Measurements from ENCODE around the gene SELP.

The SELP gene

GRCh38 chr1:169620565-169620964, 9.4 kb downstream of the SELP start:
- DNase-seq (ENCODE audit: low read depth) = no peak

DNA sequence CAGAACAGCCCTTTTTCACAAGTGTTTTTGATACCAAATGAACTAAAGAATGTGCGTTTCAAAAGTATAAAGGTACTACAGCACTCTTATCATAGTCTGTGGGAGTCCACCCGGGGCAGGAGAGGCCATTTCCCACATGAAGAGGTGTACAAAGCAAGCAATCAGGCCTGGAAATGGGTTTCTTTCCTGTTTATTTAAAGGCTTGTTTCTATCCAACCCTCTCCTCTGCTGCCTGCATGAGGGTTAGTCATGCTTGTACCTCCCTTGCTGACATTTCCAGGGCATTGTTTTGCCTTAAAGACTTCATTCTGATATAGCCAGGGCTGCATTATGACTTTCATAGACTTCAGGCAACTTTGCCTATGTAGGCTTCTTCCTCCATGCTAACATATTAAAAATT, 11.6 kb downstream of the SELP start:
- DNase-seq (ENCODE audit: low read depth) = no peak

DNA sequence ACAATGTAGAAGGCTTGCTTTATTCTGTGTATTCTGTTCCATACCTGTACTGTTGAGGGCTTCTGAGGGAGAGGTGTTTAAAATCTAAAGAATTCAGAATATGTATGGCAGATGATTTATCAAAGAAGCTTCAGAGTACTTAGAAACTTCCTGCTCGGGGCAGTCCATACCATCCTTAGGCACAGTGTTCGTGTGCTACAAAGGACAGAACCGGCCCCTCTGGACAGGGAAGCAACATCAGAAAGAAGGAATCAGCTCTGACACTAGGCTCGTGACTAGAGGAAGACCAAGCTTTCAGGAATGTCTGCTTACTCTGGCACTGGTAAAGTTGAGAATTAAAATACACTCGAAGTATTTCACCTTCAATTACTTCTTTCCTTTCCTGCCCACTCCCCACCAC, 14.1 kb downstream of the SELP start:
- DNase-seq (ENCODE audit: low read depth) = no peak

GRCh38 chr1:169610858-169611257, 19.1 kb downstream of the SELP start:
- DNase-seq (ENCODE audit: low read depth) = no peak

- DNase-seq (ENCODE audit: low read depth) = no peak
Observed at GRCh38 chr1:169610108-169610507, 19.8 kb downstream of the SELP start.

DNA sequence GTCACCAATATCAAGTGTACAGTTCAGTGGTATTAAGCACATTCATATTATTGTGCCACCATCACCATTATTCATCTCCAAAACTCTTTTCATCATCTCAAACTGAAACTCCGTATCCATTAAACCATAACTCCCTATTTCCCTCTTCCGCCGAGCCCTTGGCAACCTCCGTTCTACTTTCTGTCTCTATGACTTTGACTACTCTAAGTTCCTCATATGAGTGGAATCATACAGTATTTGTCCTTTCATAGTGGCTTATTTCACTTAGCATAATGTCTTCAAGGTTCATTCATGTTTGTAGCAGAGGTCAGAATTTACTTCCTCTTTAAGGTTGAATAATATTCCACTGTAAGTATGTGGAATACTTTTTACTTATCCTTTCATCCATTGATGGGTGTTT, 21.7 kb downstream of the SELP start:
- no peak for DNase-seq (ENCODE audit: low read depth)

- DNase-seq (ENCODE audit: low read depth) = no peak
Observed at GRCh38 chr1:169604781-169605560, 25.0 kb downstream of the SELP start.

- peak; percentile 30 for DNase-seq (ENCODE audit: low read depth)
Observed at GRCh38 chr1:169601096-169601881, 28.6 kb downstream of the SELP start.

- DNase-seq (ENCODE audit: low read depth) = peak; percentile 39
Observed at GRCh38 chr1:169595764-169596711, 33.9 kb downstream of the SELP start.

GRCh38 chr1:169594391-169594790, 35.5 kb downstream of the SELP start:
- no peak for DNase-seq (ENCODE audit: low read depth)

DNA sequence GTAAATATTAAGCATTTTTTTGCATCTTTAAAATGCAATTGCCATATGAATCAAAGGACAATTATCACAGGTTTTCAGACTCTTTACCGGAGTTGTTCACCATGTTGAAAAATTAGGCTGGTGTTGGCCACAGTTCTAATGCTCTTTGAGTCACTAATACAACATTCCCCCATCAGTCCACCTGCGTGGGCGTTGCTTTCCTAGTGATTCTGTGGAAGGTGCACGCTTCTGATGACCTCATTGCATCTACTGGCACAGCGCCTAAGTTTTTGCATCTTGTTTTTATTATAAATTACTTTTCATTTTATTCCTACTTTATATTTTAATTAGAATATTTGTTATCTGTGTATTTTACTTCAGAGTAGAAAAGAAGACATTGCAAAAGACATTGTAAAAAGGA, 39.0 kb downstream of the SELP start:
- DNase-seq (ENCODE audit: low read depth) = no peak

DNA sequence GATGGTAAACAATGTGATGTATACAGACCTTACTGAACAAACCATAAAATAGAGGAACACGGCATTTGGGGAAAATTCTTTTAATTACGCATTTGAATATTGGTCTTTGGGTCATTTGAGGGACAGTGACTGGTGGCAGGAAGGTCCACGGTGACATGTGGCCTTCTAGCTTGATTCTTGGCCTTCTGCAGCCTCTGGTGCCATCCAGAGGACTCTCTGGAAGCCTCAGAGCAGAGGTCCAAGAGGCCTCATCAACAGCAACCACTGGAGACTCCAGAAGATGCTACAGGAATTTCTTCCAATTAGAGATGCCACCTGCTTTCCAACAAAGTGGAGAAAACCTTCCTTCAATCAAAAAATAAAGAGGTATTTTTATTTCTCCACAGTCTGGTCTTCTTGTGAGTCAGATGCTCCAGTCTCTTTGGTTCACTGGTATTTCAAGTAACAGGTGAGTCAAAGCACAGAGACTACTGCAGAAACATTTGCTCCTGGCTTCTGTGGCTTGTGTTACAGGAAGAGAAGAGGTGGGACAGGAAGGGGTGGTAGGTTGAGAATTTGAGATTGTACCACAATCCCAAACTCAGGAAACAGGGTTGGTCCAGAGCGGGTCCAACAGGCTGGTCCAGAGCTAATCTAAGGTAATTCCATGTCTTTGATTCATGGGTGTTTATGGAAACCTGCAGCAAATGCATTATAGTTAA, 41.0 kb downstream of the SELP start:
- DNase-seq (ENCODE audit: low read depth) = no peak

- DNase-seq (ENCODE audit: low read depth) = no peak
Observed at GRCh38 chr1:169588112-169588511, 41.8 kb downstream of the SELP start.

DNA sequence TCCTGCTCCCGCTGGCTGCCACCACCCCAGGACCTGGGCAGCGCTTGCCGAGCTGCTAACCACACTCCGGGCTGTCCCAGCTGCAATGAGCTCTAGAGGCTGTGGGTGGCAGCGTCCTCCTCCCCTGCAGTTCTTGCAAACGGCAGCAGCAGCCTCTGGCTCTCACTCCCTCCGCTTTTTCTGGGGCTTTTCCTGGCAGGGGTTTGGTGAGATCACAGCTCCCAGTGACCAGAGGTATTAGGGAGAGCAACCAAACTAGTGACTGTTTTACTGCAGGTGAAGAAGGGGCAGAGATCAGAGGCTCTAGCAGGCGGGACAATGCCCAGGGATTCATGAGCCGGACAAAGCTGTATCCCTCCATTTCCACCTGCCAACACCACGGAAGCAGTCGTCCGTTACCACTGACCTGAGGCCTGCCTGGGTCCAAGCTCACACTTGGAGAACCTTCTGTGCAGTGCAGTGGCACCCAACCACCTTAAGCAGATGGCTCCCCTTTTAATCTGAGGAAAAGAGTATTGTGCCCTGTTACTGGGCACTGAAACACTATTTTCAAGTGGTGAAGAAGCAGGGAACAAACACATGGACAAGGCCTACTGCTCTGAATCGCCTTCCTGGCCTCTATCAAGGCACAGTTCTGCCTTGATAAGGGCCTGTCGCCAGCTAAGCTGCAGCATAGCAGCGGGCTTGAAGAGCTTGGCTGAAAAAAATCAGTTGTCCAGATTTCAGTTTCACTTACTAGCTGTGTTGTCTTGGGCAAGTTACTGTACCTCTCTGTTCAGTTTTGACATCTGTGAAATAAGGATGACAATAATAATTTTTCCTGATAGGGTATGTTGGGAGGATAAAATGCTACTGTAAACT, 43.3 kb downstream of the SELP start, which contains the start of gene F5:
F5 (minus strand) TSS at position 87 of the 861 bp plus-strand sequence. CDS start 95 bp downstream, outside the sequence.
- peak; percentile 47 for DNase-seq (ENCODE audit: low read depth)

- no peak for DNase-seq (ENCODE audit: low read depth)
Observed at GRCh38 chr1:169586067-169586394, 43.9 kb downstream of the SELP start.

- no peak for DNase-seq (ENCODE audit: low read depth)
Observed at GRCh38 chr1:169585181-169585580, 44.7 kb downstream of the SELP start.

DNA sequence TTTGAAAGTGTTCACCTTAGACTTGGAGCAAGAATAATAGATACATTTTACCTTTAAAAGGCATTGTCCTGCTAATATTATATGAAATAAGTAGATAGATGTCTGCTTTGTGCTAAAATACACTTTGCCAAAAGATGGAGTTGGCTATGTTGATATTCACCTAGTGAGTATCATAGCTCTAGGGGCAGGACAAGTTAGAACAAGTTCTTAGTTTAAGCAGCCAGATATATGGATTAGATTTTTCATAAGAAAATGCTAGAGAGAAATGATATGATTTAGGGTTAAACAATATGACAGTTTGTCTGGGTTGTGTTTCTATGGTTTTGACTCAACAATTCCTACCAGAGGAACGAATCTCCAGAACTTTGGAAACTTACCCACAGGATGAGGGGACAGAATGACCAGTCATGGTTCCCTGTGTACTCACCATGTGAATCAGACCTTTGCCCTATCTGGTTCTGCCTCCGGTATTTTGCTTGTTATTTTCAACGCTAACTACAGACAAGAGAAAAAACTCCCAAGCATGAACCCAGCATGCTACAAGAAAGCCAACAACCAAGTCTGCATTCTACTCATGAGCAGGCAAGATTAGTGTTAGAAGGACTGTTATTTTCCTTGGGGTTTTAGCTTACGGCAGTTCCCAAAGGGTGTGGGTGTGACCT, 45.3 kb downstream of the SELP start:
- no peak for DNase-seq (ENCODE audit: low read depth)

DNA sequence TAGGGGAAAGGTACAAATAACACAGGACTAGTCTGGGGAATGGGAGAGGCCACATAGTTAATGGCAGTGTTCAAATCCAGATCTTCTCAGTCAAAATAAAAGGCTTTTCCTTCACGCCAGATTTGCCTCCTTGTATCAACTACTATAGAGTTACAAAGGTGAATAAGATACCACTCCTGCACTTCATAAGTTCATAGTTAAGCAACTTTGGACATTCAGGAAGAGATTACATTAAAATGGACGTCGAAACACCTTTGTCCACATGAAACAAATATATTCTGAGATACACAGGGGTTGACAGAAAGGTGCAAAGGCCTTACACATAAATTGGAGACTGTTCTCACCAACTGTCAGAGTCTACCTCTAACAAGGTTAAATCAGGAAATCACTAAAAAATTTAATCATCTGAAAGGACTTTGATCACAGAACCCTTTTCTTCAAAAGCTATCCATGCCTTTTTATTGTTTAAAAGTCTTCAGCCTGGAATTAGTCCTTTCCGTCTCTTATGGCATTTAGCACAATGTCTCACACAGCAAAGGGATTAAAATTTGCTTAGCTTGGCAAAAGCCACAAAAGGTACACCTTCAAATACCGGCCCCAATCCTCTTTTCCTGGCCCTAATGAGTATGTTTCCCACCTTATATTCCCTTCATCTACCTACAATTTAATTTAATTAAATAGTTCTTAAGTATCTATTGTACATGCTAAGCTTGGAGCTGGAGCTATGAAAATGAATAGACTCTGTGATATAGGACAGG, 51.8 kb downstream of the SELP start:
- no peak for DNase-seq (ENCODE audit: low read depth)

DNA sequence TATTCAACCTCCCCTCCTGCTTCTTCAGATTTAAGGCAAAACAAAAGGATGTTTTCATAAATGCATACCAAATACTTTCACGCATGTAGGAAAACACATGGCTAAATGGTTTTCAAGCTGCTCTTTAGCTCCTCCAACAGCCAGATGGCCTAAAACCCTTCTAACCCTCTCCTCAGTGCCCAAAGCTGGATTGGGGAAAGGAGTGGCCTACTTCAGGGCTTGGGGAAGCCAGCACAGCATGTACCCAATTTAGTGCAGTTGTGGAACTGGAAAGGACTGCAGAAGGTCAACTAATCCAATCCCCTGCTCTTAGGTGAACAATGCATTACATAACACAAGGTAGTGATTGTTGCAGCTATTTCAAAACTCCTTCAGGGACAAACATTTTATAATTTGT, 53.0 kb downstream of the SELP start:
- DNase-seq (ENCODE audit: low read depth) = no peak

All from EH (cell line).